ENCODE results near the gene KNOP1. TPM values are rescaled to one million over a fixed set of nuclear protein-coding genes. Genes with fewer than 3 reads are reported as not detected.
A peak's percentile ranks its signal among the peaks of the same experiment; 100 is the strongest.

KNOP1 gene
- total RNA-seq, 1 experiment from 2014 or later: 93.9 TPM

DNA sequence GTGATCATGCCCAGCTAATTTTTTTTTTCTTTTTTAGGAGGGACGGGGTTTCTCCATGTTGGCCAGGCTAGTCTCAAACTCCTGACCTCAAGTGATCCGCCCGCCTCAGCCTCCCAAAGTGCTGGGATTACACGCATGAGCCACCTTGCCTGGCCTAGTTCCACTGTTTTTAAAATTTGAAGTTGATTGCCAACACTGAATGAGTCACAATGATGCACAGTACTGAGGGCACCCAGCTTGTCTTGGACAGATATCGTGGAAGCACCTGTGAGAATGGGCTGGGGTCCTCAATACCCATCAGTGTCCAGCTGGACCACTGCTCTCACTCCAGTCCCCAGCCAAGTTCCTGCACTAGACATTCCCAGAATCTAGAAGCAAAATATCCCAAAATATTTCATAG lies 2.5 kb downstream of the KNOP1 start:
- Histone ChIP-seq H3K79me1 (ENCODE audit: insufficient read depth, low read depth, low read length, poor library complexity, severe bottlenecking) (peaks cover 4% of the 10 kb centered on the region), H2BK5ac (ENCODE audit: insufficient read length, low read length) (no peak overlapping the region), H2AFZ (ENCODE audit: low read length) (no peak overlapping the region), H3K9ac (ENCODE audit: extremely low read depth, insufficient read length, low read length) (no peak overlapping the region), H3K4me1 (ENCODE audit: insufficient read depth, low read length) (peaks cover 9% of the 10 kb centered on the region; the same call in 1 of the 2 replicates), H3K14ac (ENCODE audit: insufficient read depth, low read length) (no peak overlapping the region), H3K79me2 (ENCODE audit: insufficient read depth, low read length) (peaks cover 37% of the 10 kb centered on the region), H3K27me3 (ENCODE audit: insufficient read depth, low read length) (no peaks in the 10 kb centered on the region), H4K91ac (ENCODE audit: insufficient read length, low read depth, low read length) (no peak overlapping the region), H2BK20ac (ENCODE audit: low read depth, low read length, poor library complexity, severe bottlenecking) (no peak overlapping the region), H2BK12ac (ENCODE audit: insufficient read length, low read depth, low read length) (no peak overlapping the region), H3K23me2 (ENCODE audit: insufficient read length, low read depth, low read length, poor library complexity, severe bottlenecking) (peaks cover 7% of the 10 kb centered on the region), H4K8ac (replicated peaks; ENCODE audit: insufficient read length, low read depth, low read length) (no peak overlapping the region), H3K56ac (ENCODE audit: insufficient read length, low read depth, low read length) (no peak overlapping the region), H3K27ac (ENCODE audit: insufficient read length, low read depth, low read length) (no peak overlapping the region), H2BK15ac (ENCODE audit: low read depth, low read length) (no peak overlapping the region), H3K4me2 (ENCODE audit: insufficient read depth, insufficient read length, low read length) (no peak overlapping the region), H2BK120ac (ENCODE audit: low read depth, low read length, poor library complexity, severe bottlenecking) (no peak overlapping the region), H3T11ph (ENCODE audit: low read length) (no peak overlapping the region), H2AK5ac (ENCODE audit: insufficient read length, low read length) (no peak overlapping the region), H3K9me3 (ENCODE audit: control insufficient read depth, low read depth, low read length) (no peaks in the 10 kb centered on the region), H3K23ac (ENCODE audit: insufficient read length, low read depth, low read length) (no peak overlapping the region), H4K5ac (ENCODE audit: insufficient read length, low read depth, low read length) (no peak overlapping the region), H3K4ac (ENCODE audit: low read depth, low read length) (no peak overlapping the region), H4K20me1 (ENCODE audit: control insufficient read depth, insufficient read depth, insufficient read length) (peaks cover 1% of the 10 kb centered on the region), H3K18ac (ENCODE audit: insufficient read length, low read depth, low read length) (no peak overlapping the region)
- Mint-ChIP-seq H3K27me3 (ENCODE audit: low read depth) (no peaks in the 10 kb centered on the region), H3K36me3 (ENCODE audit: insufficient read depth in 1 of 3, low read depth in 3 of 3) (peaks cover 39 to 61% (median 47%) of the 10 kb centered on the region in 3 experiments), H3K27ac (peak overlapping the region in 1 of 3 experiments; percentile 77; a peak in 2 of 7 replicates), H3K4me1 (peaks cover 42 to 64% of the 10 kb centered on the region in 2 experiments), H3K9me3 (no peaks in the 10 kb centered on the region), H3K4me3 (peak overlapping the region; percentile 98 to 99; a peak in 1 of 5 replicates)
- no CpG with 5 or more reads among the region's 5 CpGs for WGBS (ENCODE audit: extremely low coverage, insufficient read length, low lambda C conversion rate)
- TF ChIP-seq, protein P1, sequence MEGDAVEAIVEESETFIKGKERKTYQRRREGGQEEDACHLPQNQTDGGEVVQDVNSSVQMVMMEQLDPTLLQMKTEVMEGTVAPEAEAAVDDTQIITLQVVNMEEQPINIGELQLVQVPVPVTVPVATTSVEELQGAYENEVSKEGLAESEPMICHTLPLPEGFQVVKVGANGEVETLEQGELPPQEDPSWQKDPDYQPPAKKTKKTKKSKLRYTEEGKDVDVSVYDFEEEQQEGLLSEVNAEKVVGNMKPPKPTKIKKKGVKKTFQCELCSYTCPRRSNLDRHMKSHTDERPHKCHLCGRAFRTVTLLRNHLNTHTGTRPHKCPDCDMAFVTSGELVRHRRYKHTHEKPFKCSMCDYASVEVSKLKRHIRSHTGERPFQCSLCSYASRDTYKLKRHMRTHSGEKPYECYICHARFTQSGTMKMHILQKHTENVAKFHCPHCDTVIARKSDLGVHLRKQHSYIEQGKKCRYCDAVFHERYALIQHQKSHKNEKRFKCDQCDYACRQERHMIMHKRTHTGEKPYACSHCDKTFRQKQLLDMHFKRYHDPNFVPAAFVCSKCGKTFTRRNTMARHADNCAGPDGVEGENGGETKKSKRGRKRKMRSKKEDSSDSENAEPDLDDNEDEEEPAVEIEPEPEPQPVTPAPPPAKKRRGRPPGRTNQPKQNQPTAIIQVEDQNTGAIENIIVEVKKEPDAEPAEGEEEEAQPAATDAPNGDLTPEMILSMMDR (conservative IDR thresholded peaks at IDR 0.05): no peak
- DNase-seq: no peak
